SIG-M5 treated with dmso at 0.1 percent for 504 hours (cell line): ENCODE data around the gene TMEM151B.

Experiments
- DNase-seq: peaks from one replicate; lab custom pipeline; 2025; ENCODE audit not compliant: unreplicated experiment; lab: John Stamatoyannopoulos, UW

Gene TMEM151B

GRCh38 chr6:44277763-44278162, 7.5 kb downstream of the TMEM151B start:
- DNase-seq: no peak

DNA sequence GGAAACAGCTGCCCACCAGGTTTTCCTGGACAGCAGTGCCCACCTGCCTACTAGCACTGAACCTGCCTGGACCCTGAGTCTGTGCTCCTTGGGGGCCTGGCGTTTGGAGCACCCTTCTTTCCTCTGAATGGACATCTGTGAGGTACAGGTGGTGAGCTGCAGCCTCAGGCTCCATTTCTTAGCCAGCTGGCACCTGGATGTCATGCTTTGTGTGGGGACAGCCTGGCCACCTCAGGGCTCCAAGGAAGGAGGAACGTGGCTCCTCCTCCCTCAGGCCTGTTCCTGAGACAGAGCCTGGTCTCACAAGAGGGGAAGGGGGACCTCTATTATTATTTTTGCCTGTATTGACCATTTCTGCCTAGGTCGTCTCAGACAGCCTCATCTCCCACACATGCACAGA, 8.1 kb downstream of the TMEM151B start:
- no peak for DNase-seq

GRCh38 chr6:44278774-44279697, 8.8 kb downstream of the TMEM151B start:
- DNase-seq: no peak

- DNase-seq: peak; percentile 45
Measured at GRCh38 chr6:44284121-44284520, 13.9 kb downstream of the TMEM151B start.

- no peak for DNase-seq
Measured at GRCh38 chr6:44284867-44285266, 14.6 kb downstream of the TMEM151B start.

DNA sequence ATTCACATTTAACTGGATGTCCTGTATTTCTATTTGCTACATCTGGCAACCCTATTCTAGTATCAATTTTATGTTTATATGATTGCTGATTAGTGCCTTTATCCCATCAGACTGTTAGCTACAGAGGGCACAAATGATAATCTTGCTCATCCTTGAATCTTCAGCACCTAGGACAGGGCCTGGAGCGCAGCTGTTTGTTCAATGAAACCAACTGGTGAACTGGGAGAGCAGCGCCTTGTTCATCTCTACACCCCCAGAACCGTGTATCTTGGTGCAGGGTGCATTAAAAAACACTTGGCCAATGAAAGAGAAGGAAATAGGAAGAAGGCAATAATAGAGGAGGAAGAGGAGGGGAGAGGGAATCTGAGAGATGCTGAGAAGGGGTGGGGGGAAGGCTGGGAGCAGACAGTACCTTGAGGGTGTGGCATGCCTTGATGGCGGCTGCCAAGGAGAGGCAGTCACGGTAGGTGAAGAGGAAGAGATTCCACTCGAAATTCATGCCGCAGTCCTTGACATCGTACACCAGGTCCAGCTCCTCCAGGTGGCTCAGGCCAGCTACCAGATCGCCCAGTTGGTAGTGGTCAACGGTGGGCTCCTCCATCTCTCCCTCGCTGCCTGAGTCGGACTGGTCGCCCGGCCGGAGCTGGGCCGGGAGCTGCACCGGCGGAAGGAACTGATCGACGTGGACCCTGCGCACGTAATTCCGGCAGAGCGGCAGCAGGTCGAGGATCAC, 15.5 kb downstream of the TMEM151B start:
- DNase-seq: peak; percentile 16

DNA sequence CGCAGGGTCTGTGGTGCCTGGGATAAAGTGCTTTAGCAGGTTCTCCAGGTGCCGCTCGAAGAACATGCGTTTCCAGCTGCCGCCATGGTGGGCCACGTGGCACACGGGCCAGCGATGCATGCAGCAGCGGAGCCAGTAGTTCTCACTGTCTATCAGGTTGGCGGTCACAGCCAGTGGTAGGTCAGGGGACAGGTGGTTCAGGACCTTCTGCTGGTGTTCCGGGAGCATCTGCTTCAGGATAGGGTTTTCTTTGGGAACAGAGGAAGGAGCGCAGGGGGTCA, 16.0 kb downstream of the TMEM151B start:
- no peak for DNase-seq

DNA sequence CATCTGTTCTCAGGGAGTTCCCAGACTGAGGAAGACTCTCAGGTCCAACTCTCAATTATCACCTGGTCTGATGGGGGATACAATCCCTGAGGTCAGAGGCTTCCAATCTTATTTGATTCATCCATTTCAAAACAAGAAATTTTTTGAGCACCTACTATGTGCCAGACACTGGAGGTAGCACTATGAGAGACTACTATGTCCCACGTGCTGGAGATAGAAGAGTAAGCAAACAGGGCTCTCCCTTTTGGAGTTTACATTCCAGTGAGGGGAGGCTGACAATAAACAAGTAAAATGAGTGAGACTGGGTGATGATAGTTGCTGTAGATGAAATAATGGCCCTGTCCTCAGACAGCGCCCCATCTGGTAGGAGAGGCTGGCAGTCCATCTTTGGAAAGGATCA, 16.5 kb downstream of the TMEM151B start:
- DNase-seq: no peak

DNA sequence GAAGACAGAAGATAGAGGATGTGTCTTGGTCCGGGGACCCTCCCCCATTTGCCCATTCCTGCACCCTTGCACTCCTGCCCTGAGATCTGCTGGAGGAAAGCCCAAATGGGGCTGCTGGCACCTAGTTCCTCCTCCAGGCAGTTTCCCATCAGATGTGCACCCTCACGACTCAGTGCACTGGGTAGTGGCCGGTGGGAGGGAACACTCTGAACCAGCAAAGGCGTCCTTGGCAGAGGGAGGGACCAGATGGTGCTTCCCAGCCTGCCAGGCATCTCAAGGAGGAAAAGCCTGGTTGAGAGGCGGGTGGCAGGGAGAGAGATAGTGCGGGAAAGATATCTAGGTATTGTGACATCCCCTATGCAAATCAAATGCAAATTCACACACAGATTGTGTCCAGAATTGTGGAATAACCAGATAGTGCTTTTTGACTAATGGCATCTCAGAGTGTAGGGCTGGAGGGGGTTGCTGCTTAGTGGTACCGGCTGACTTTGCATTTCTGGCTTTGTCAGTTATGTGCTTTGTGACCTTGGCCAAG, 19.5 kb downstream of the TMEM151B start:
- DNase-seq: no peak

GRCh38 chr6:44291841-44292240, 21.6 kb downstream of the TMEM151B start:
- no peak for DNase-seq

DNA sequence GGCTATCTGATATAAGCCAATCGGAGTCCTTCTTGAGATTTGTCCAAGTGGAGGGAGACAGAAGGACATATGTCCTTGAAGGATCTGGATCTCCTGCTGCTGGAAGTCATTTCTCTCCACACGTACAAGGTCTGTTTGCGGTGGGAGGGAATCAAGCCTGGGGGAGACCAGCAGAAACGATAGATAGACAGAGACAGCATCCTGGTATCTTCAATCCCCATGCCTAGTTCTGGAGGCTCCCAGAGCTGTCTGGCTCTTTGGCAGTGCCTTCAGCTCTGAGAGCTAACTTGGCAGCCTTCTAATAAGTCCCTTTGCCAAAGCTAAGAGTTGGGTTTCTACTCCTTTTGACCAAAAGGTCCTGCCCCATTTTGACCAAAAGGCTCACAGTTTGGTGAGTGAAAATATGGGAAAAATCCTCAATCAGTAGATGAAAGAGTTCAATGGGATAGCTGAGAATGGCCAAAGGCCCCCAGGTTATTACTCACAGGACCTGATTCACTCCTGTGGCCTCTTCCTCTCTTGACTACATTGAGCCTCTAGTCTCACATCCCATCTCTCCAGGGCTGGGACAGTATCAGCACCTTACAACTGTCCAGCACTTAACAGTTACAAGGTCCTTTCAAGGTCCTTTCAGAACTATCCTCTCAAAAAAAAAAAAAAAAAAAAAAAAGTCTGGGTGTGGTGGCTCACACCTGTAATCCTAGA, 22.6 kb downstream of the TMEM151B start:
- DNase-seq: no peak

DNA sequence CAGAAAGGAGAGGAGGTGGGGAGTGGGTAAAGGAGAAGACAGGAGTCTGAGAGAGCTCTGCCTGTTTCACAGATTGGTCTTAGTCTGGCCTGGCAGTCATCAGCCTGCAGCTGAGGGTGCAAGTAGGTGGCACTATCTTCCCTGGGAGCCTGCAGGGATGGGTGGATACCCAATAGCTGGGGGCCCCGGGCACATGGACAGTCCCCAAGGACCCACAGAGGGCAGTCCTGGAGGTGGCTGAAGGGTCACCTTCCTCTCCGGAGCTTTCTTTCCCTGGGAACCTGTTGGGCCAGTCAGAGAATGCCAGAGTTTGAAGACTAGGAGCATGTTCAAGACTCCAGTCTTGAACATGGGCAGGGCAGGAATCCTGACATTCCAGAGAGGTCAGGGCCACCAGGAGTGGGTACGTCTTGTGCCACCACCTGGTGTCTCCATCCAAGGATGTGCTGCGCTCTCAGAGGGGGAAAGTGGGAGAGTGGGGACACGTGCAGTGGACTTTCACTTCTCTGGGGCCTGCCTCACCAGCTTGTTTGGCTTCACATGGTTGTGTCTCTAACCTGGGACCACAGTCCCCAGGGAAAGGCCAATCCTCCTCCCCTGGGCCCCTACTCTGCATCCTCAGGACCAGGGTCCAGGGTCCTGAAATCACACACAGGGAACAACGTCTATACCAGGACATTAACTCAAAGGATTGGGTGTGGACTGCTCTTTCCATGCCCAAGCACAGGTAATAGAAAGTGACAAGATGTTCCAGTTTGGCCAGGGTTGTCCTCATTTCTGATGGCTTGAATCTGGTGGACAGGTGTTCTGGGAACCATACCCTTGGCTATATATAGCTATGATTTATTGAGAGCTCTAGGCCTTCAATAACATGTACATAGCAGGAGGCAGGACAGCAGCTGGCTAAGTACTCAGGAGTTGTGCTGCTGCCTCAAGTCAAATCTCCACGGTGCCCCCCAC, 24.9 kb downstream of the TMEM151B start:
- DNase-seq: no peak

DNA sequence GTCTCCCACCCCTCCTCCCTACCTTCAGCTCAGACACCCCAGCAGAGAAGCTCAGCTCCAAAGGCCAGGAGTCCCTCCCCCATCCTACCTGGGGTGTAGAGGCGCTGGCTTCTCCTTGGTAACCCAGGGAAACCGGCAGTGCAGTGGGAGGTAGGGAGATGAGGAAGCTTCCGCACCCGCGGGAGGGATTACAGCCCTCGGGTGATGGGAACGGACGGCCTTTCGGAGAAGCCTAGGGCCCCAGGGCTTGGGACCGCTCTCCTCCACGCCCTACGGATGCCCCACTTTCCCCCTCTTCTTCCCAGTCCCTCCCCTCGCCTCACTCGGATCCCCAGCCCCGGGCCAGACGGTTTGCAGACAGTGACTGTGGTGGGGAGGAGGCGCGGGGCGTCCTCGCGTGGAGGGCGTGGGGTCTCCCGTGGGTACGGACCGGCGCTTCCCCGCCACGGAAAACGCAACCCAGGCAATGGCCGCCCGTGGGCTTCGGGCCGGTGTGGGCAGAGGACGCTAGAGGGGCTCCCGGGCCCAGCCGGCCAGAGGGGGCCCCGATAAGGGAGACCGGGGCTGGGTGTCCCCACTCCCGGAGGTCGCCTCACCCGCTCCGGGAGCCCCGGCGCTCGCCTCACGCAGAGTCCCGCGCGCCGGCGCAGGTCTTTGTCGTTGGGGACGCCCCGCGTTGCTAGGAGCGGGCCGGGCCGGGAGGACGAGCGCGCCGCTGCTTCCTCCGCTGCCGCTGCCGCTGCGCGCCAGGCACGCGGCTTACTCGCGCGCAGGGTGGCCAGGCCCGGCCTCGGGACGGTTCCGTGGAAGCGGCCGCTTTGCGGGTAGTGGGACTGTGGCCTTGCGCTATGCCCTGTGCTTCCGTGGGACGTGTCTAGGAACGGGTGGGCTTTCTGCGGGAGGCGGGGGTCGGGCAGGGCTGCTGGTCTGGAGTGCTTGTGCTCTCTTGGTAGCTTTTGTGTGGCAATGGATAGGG, 27.1 kb downstream of the TMEM151B start:
- DNase-seq: peak; percentile 12

GRCh38 chr6:44298055-44298803, 28.0 kb downstream of the TMEM151B start:
- no peak for DNase-seq

DNA sequence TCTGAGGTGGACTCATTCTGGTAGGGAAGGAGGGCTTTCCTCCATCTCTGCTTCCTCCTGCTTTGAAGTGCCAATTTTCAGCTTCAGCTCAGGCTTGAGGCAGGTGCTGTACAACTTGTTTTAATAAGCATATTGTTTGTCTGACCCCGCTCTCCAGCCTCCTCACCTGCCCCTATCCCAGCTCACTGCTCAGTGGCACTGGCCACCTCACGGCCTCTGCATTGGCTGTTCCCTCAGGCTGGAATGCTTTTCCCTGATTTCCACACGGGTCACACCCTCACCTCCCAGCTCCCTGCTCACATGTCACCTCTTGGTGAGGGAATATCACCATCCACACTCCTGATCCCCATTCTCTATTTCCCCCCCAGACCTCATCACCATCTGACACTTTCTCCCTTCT, 28.6 kb downstream of the TMEM151B start:
- no peak for DNase-seq

- no peak for DNase-seq
Measured at GRCh38 chr6:44300292-44300823, 30.1 kb downstream of the TMEM151B start.

GRCh38 chr6:44301106-44301505, 30.9 kb downstream of the TMEM151B start:
- DNase-seq: no peak
